Measurements from ENCODE around the gene HADHA.
"Not testable (repeated sequence)": the region's sequence is repeated elsewhere in the genome, so short reads cannot be mapped to it uniquely, and the experiment has no call there.

DNA sequence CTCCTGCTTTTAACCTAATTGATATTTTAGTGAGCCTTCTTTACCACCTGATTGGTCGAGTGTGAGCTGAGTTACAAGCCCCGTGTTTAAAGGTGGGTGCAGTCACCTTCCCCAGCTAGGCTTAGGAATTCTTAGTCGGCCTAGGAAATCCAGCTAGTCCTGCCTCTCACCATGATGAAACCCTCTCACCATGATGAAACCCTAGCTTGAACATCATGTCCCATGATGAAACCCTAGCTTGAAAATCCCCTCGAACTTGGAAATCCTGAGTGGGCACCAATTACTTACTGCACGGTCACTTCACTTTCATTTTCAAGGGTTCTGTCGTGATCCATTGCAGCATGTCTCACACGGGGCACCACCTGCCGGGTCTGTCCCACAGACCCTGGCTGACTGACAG is 14.4 kb upstream of the HADHA start:
- TF ChIP-seq POLR2A, POLR2AphosphoS5, CTCF, EP300 (IDR thresholded peaks at IDR 0.05): not testable (repeated sequence)

Data from upper lobe of left lung (tissue), 4 donors.